ENCODE data around the gene HSD17B7. TPM values are rescaled to one million over a fixed set of nuclear protein-coding genes. Genes with fewer than 3 reads are reported as not detected.

HSD17B7 gene
- total RNA-seq, 1 donor from 2014 or later, result 12.0 TPM

DNA sequence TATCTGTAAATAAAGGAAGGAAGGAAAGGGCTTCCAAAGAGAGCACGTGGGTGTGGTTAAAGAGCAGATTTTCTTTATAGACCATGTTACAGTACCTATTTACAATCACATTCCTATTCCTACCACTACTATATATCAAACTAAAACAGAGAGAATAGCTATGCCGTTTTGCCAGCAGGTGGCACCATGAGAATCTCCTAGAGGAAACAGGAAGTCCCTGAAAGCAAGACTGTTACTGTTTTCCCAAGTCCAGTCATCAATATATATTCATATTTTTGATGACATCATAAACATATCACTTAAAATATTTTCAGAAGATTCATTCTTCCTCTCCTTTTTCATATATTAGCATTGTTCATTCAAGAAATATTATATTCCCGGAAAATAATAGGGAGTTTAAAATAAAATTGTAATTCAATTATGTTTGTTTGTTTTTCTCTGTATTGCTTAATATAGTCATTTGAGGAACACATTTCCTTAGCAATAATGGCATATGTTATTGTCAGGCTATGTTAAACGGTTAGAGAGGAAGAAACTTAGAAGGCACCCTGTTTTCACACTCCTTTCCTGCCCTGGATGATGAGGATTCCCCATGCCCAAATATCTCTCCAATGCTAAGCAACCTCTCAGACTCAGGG lies 63.9 kb downstream of the HSD17B7 start:
- no peak overlapping the region for H3K4me3 ChIP-seq (ENCODE audit: low read length in 3 of 3)

DNA sequence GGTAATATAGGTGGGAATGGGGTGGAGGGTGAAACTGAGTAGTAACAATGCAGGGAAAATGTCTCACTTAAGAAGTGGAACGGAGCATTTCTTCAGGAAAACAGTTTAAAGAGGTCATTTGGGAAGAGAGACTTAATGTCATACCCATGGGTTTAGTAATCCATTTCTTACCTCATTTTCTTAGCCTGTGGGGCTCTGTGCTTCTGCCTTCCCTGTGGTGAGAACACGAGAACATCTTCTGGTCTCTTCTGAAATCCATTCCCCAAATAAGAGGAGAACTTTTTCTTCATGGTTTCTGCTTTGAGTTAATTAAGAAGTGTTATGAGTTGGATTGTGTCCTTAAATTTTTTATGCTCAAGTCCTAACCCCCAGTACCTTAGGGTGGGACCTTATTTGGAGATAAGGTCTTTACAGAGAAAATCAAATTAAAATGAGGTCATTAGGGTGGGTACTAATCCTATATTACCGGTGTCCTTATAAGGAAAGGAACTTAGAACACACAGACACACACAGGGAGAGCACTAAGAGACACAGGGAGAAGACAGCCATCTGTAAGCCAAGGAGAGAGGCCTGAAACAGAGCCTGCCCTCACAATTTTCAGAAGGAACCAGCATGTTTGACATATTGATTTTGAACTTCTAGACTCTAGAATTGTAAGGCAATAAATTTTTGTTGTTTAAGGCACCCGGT lies 65.1 kb downstream of the HSD17B7 start:
- H3K9ac ChIP-seq (ENCODE audit: low read depth in 1 of 3, low read length in 3 of 3), result no peak overlapping the region
- H3K4me1 ChIP-seq (ENCODE audit: control insufficient read depth in 3 of 3, insufficient read depth in 3 of 3, low read length in 3 of 3), result no peaks in the 10 kb centered on the region
- no peaks in the 10 kb centered on the region for H3K27me3 ChIP-seq (ENCODE audit: control insufficient read depth in 3 of 3, insufficient read depth in 3 of 3, low read length in 3 of 3)

More for the DNA sequence above, 63.9 kb downstream of the HSD17B7 start:
- Histone ChIP-seq H3K4me1 (ENCODE audit: control insufficient read depth in 3 of 3, insufficient read depth in 3 of 3, low read length in 3 of 3) (no peaks in the 10 kb centered on the region), H3K27me3 (ENCODE audit: control insufficient read depth in 3 of 3, insufficient read depth in 3 of 3, low read length in 3 of 3) (no peaks in the 10 kb centered on the region), H3K9me3 (ENCODE audit: control insufficient read depth in 3 of 3, low read length in 3 of 3) (no peaks in the 10 kb centered on the region), H3K27ac (ENCODE audit: low read depth, low read length) (no peak overlapping the region), H3K9ac (ENCODE audit: low read depth in 1 of 3, low read length in 3 of 3) (no peak overlapping the region), H3K36me3 (ENCODE audit: control insufficient read depth in 3 of 3, insufficient read depth in 3 of 3, low read length in 3 of 3) (no peaks in the 10 kb centered on the region)

DNA sequence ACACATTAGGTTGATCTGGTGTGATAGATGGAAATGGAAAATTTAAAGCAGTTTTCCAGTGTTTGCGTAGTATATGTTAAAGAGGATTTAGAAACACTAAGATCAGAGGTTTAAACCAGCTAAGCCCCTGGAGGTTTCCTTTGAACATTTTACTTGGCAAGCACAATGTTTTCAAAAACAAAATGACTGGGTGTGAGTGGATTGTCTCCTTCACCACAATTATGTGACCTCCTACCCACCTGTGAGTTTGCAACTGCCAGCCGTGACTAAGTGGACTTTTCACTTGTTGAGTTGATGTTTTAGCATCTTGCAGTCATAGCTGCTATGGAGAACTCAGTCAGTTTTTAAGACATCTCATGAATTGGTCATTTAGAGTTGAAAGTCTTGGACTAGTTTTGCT lies 65.8 kb downstream of the HSD17B7 start:
- Histone ChIP-seq H3K4me1 (ENCODE audit: control insufficient read depth in 3 of 3, insufficient read depth in 3 of 3, low read length in 3 of 3) (peaks cover 0 to 4% (median 0%) of the 10 kb centered on the region in 3 donors), H3K27ac (ENCODE audit: low read depth, low read length) (no peak overlapping the region), H3K36me3 (ENCODE audit: control insufficient read depth in 3 of 3, insufficient read depth in 3 of 3, low read length in 3 of 3) (no peaks in the 10 kb centered on the region), H3K4me3 (ENCODE audit: low read length in 3 of 3) (no peak overlapping the region), H3K27me3 (ENCODE audit: control insufficient read depth in 3 of 3, insufficient read depth in 3 of 3, low read length in 3 of 3) (no peaks in the 10 kb centered on the region), H3K9me3 (ENCODE audit: control insufficient read depth in 3 of 3, low read length in 3 of 3) (no peaks in the 10 kb centered on the region), H3K9ac (ENCODE audit: low read depth in 1 of 3, low read length in 3 of 3) (no peak overlapping the region)

More for the DNA sequence above, 65.1 kb downstream of the HSD17B7 start:
- no peaks in the 10 kb centered on the region for H3K9me3 ChIP-seq (ENCODE audit: control insufficient read depth in 3 of 3, low read length in 3 of 3)
- H3K27ac ChIP-seq (ENCODE audit: low read depth, low read length), result no peak overlapping the region
- no peaks in the 10 kb centered on the region for H3K36me3 ChIP-seq (ENCODE audit: control insufficient read depth in 3 of 3, insufficient read depth in 3 of 3, low read length in 3 of 3)
- no peak overlapping the region for H3K4me3 ChIP-seq (ENCODE audit: low read length in 3 of 3)

DNA sequence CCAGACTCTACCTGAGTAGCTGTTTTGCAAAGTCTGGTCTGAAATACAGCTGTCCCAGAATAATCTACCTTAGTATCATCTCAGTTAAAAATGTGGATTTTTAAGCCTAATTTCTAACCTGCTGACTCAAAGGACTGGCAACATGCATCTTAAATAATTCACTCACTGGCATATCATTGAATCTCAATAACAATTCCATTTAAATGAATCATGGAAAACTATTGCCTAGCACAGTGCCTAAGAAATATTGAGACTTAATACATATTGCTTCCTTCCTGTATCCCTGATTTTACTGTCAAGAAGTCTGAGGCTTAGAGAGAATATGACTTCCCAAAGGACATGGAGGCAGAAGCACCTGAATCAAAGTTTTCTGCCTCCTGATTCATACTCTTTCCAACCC lies 67.3 kb downstream of the HSD17B7 start:
- Histone ChIP-seq H3K4me3 (ENCODE audit: low read length in 3 of 3) (no peak overlapping the region), H3K4me1 (ENCODE audit: control insufficient read depth in 3 of 3, insufficient read depth in 3 of 3, low read length in 3 of 3) (peaks cover 0 to 16% (median 3%) of the 10 kb centered on the region in 3 donors), H3K36me3 (ENCODE audit: control insufficient read depth in 3 of 3, insufficient read depth in 3 of 3, low read length in 3 of 3) (no peaks in the 10 kb centered on the region), H3K9me3 (ENCODE audit: control insufficient read depth in 3 of 3, low read length in 3 of 3) (no peaks in the 10 kb centered on the region), H3K27me3 (ENCODE audit: control insufficient read depth in 3 of 3, insufficient read depth in 3 of 3, low read length in 3 of 3) (no peaks in the 10 kb centered on the region), H3K9ac (ENCODE audit: low read depth in 1 of 3, low read length in 3 of 3) (no peak overlapping the region), H3K27ac (ENCODE audit: low read depth, low read length) (no peak overlapping the region)

DNA sequence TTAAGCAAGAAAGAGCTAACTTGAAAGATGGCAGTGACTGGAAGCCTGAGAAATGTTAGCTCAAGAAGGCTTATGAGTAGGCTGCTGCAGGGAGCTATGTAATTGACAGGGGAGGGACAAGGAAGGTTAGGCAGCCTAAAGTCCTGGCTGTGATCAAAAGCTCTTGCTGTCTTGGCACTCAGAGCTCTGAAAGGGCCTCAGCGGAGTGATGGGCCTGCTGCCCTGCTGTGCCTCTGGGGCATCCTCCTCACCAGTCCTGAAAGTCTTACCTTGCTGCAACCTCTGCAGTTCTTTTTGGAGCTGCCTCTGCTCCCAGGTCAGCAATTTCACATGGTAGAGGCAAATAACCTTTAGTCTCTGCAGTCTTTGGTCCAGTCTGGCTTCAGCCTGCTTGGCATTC lies 68.7 kb downstream of the HSD17B7 start:
- Histone ChIP-seq H3K9ac (ENCODE audit: low read depth in 1 of 3, low read length in 3 of 3) (peak overlapping the region in 1 of 3 donors; percentile 51), H3K9me3 (ENCODE audit: control insufficient read depth in 3 of 3, low read length in 3 of 3) (no peaks in the 10 kb centered on the region), H3K36me3 (ENCODE audit: control insufficient read depth in 3 of 3, insufficient read depth in 3 of 3, low read length in 3 of 3) (no peaks in the 10 kb centered on the region), H3K4me3 (ENCODE audit: low read length in 3 of 3) (no peak overlapping the region), H3K27ac (ENCODE audit: low read depth, low read length) (no peak overlapping the region), H3K4me1 (ENCODE audit: control insufficient read depth in 3 of 3, insufficient read depth in 3 of 3, low read length in 3 of 3) (peaks cover 0 to 16% (median 3%) of the 10 kb centered on the region in 3 donors), H3K27me3 (ENCODE audit: control insufficient read depth in 3 of 3, insufficient read depth in 3 of 3, low read length in 3 of 3) (no peaks in the 10 kb centered on the region)

DNA sequence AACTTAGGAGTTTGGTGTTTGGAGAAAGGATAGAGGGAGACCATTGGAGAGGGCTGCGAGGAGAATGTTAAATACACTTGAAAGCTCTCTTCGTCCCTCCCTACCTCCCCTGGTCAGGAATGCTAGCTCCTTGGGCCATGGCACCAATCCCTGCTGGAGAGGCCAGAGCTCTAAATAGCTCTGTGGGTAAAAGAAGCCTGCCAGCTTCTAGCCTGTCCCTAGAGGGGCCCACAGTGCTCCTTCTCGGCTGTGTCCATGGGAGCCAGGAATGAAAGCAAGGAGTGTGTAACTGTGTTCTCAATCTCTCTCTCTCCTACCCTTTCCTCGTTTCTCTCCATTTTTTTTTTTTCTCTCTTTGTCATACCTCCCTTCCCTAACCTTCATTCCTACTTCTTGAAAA lies 70.6 kb downstream of the HSD17B7 start, which contains the start of gene CCDC190:
TSS of gene CCDC190 (minus strand) at position 75 of the 400 bp plus-strand sequence. CDS start 1,529 bp downstream, outside the sequence.
- H3K36me3 ChIP-seq (ENCODE audit: control insufficient read depth in 3 of 3, insufficient read depth in 3 of 3, low read length in 3 of 3), result no peaks in the 10 kb centered on the region

DNA sequence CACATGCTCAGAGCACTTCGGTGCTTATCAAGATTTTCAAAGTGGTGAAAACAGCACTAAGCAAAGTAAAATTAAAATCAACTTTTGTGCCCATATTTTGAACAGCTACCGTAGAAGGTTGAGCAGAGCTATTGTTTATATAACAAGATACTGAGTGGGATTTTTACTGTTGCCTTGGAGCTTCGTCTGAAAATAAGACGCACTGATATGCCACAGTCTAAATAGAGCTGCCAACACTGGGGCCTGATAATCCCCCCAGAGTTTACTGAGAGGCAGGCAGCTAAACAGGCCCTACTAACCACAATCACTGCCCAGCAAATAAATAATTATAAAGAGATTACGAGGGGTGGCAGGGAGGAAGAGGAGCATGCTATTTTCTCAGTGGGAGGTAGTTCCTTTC lies 71.1 kb downstream of the HSD17B7 start:
- H3K9me3 ChIP-seq (ENCODE audit: control insufficient read depth in 3 of 3, low read length in 3 of 3), result no peaks in the 10 kb centered on the region
- peaks cover 0 to 16% (median 3%) of the 10 kb centered on the region in 3 donors for H3K4me1 ChIP-seq (ENCODE audit: control insufficient read depth in 3 of 3, insufficient read depth in 3 of 3, low read length in 3 of 3)
- no peak overlapping the region for H3K9ac ChIP-seq (ENCODE audit: low read depth in 1 of 3, low read length in 3 of 3)
- no peaks in the 10 kb centered on the region for H3K36me3 ChIP-seq (ENCODE audit: control insufficient read depth in 3 of 3, insufficient read depth in 3 of 3, low read length in 3 of 3)
- no peaks in the 10 kb centered on the region for H3K27me3 ChIP-seq (ENCODE audit: control insufficient read depth in 3 of 3, insufficient read depth in 3 of 3, low read length in 3 of 3)
- peak overlapping the region; percentile 13 for H3K27ac ChIP-seq (ENCODE audit: low read depth, low read length)
- H3K4me3 ChIP-seq (ENCODE audit: low read length in 3 of 3), result no peak overlapping the region

More for the DNA sequence above, 70.6 kb downstream of the HSD17B7 start, which contains the start of gene CCDC190:
- no peak within 1 kb of the TSS for H3K4me3 ChIP-seq (ENCODE audit: low read length in 3 of 3)
- H3K9ac ChIP-seq (ENCODE audit: low read depth in 1 of 3, low read length in 3 of 3), result no peak within 1 kb of the TSS
- peaks cover 0 to 16% (median 3%) of the 10 kb centered on the region in 3 donors for H3K4me1 ChIP-seq (ENCODE audit: control insufficient read depth in 3 of 3, insufficient read depth in 3 of 3, low read length in 3 of 3)
- peak within 1 kb of the TSS; percentile 13 for H3K27ac ChIP-seq (ENCODE audit: low read depth, low read length)
- no peaks in the 10 kb centered on the region for H3K27me3 ChIP-seq (ENCODE audit: control insufficient read depth in 3 of 3, insufficient read depth in 3 of 3, low read length in 3 of 3)
- H3K9me3 ChIP-seq (ENCODE audit: control insufficient read depth in 3 of 3, low read length in 3 of 3), result no peaks in the 10 kb centered on the region

Small RNAs within 50 kb of the gene (small RNA-seq; reads per million reads assigned to genes)
- gene RN7SL861P, result not detected

Other genes with a start within 250 kb of the HSD17B7 start
- gene UAP1, start 229.0 kb upstream of the HSD17B7 start, total RNA-seq, result 43.8 TPM
- 40.2 TPM for gene DDR2, start 158.2 kb upstream of the HSD17B7 start, total RNA-seq
- 3.1 TPM for gene CCDC190, start 70.5 kb downstream of the HSD17B7 start, total RNA-seq

Measured in skeletal muscle tissue (tissue), 5 donors.